DND-41 (cell line): ENCODE measurements around the gene ITGB1BP1.

Source experiments
- EZH2 ChIP-seq: IDR thresholded peaks from 3 replicates; pipeline ENCODE4 v1.6.1; 2012; ENCODE audit warnings: borderline replicate concordance, low read depth, mild to moderate bottlenecking, moderate library complexity, low read length, inconsistent platforms; ENCODE audit not compliant: severe bottlenecking
- TF ChIP-seq, protein P1 (sequence below): IDR thresholded peaks from 2 replicates; pipeline ENCODE4 v1.5.1; 2012; ENCODE audit warnings: borderline replicate concordance, low read length, moderate library complexity, mild to moderate bottlenecking; ENCODE audit not compliant: poor library complexity, severe bottlenecking; ENCODE audit errors: extremely low read depth

DNA sequence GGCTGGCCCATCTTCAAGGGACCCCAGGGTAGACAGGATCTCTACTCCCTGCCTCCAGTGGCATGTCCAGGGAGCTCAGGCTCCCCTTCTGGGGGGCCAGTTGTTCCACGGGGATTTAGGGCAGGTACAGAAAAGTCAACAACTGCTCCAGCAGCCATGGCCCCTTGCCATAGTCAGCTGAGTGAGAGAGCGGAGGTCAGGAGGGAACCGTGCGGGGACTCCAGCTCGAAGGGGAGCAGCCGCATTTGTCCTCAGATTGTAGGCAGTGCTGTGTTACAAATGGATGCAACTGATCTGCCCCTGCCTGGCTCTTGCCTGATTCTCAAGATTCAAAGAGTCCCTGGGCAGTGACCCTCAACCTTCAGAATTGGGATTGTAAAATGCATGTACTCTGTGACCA, 49.9 kb downstream of the ITGB1BP1 start:
- TF ChIP-seq, protein P1, sequence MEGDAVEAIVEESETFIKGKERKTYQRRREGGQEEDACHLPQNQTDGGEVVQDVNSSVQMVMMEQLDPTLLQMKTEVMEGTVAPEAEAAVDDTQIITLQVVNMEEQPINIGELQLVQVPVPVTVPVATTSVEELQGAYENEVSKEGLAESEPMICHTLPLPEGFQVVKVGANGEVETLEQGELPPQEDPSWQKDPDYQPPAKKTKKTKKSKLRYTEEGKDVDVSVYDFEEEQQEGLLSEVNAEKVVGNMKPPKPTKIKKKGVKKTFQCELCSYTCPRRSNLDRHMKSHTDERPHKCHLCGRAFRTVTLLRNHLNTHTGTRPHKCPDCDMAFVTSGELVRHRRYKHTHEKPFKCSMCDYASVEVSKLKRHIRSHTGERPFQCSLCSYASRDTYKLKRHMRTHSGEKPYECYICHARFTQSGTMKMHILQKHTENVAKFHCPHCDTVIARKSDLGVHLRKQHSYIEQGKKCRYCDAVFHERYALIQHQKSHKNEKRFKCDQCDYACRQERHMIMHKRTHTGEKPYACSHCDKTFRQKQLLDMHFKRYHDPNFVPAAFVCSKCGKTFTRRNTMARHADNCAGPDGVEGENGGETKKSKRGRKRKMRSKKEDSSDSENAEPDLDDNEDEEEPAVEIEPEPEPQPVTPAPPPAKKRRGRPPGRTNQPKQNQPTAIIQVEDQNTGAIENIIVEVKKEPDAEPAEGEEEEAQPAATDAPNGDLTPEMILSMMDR: no peak
- TF ChIP-seq EZH2: no peak
